DOHH2 (cell line): ENCODE data around the gene ALKBH7.
A peak's percentile ranks its signal among the peaks of the same experiment; 100 is the strongest.
"Not testable (repeated sequence)": the region's sequence is repeated elsewhere in the genome, so short reads cannot be mapped to it uniquely, and the experiment has no call there.

Source experiments
- H3F3A ChIP-seq: fragments of 200-600 bp; sonication (generic), shearing (Covaris generic); 2 replicates; pipeline ENCODE4 v1.6.0; 2016; ENCODE audit warnings: antibody characterized with exemption, mild to moderate bottlenecking; ENCODE audit not compliant: control insufficient read depth, insufficient read depth
- H3K27ac ChIP-seq: fragments of 200-600 bp; sonication (generic); 2 replicates; pipeline ENCODE4 v1.5.1; 2014; ENCODE audit warnings: low read depth, mild to moderate bottlenecking, low read length, moderate library complexity
- H3K27me3 ChIP-seq: fragments of 200-600 bp; sonication (generic); 2 replicates; pipeline ENCODE4 v1.6.1; 2014; ENCODE audit warnings: mild to moderate bottlenecking, low read length, mixed read lengths; ENCODE audit not compliant: control insufficient read depth
- H3K36me3 ChIP-seq: fragments of 200-600 bp; sonication (generic); 2 replicates; pipeline ENCODE4 v1.6.1; 2014; ENCODE audit warnings: mild to moderate bottlenecking, low read length, moderate library complexity, mixed read lengths; ENCODE audit not compliant: control insufficient read depth
- H3K4me1 ChIP-seq: fragments of 200-600 bp; sonication (generic); 2 replicates; pipeline ENCODE4 v1.6.1; 2014; ENCODE audit warnings: mild to moderate bottlenecking, low read length, mixed read lengths; ENCODE audit not compliant: control insufficient read depth
- H3K4me2 ChIP-seq: fragments of 200-600 bp; sonication (generic); 2 replicates; pipeline ENCODE4 v1.6.0; 2014; ENCODE audit warnings: mild to moderate bottlenecking, low read length, moderate library complexity
- H3K4me3 ChIP-seq: fragments of 200-600 bp; sonication (generic); 2 replicates; pipeline ENCODE4 v1.5.1; 2014; ENCODE audit warnings: mild to moderate bottlenecking, low read length, mixed read lengths
- H3K79me2 ChIP-seq: fragments of 200-600 bp; sonication (generic); 2 replicates; pipeline ENCODE4 v1.6.1; 2014; ENCODE audit warnings: mild to moderate bottlenecking, low read length, mixed read lengths; ENCODE audit not compliant: control insufficient read depth
- H3K9me2 ChIP-seq: fragments of 200-600 bp; sonication (generic); replicated peaks from 2 replicates; pipeline ENCODE4 v1.6.1; 2014; ENCODE audit warnings: mild to moderate bottlenecking, low read length, mixed read lengths; ENCODE audit not compliant: control insufficient read depth
- H3K9me3 ChIP-seq: fragments of 200-600 bp; sonication (generic); 2 replicates; pipeline ENCODE4 v1.6.1; 2014; ENCODE audit warnings: antibody characterized with exemption, low read length, mixed read lengths; ENCODE audit not compliant: control insufficient read depth, insufficient read depth
- H4K20me1 ChIP-seq: fragments of 200-600 bp; sonication (generic); 2 replicates; pipeline ENCODE4 v1.6.0; 2014; ENCODE audit warnings: low read depth, mild to moderate bottlenecking, antibody characterized with exemption, low read length, moderate library complexity; ENCODE audit not compliant: control insufficient read depth, insufficient read depth
- EZH2phosphoT487 ChIP-seq: fragments of 200-600 bp; sonication (generic); IDR thresholded peaks from 2 replicates; pipeline ENCODE4 v1.6.1; 2017; ENCODE audit warnings: borderline replicate concordance, mild to moderate bottlenecking, antibody characterized with exemption, low read length, moderate library complexity, mixed read lengths
- TF ChIP-seq, protein P1 (sequence below): fragments of 200-600 bp; sonication (generic); IDR thresholded peaks from one replicate; pipeline ENCODE4 v1.5.1; 2014; ENCODE audit warnings: antibody characterized with exemption, mild to moderate bottlenecking, low read depth, low read length; ENCODE audit not compliant: poor library complexity, severe bottlenecking

The ALKBH7 gene

DNA sequence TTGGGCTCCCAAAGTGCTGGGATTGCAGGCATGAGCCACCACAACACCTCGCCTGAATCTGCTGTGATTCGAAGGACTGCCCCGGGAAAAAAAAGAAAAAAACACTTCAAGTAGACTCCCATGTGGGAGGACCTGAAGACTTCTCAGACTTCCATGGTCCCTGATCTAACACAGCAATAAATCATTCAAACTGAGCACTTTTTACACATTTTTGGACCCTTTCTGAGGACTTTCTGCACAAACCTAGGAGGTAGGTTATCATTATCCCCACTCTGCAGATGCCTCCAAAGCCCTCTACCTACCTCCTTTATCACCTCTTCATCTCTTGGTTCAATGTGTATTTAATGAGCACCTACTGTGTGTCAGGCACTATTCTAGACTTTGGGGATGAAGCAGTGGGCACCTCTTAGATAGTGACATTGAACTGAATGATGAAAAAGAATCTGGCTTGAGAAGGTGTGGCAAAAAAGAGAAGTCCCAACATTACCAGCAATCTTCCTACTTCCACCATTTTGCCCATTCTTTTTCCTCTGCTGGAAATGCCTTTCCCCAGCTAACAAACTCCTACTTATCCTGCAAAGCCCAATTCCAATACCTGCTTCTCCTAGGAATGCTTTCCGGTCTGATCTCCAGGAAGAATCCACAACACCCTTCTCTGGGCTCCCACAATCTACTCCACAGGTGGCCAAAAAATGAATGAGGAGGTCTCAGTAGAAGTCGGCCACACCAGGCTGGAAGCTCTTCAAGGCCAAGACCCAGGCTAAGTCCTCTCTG lies 12.8 kb upstream of the ALKBH7 start:
- H3K4me2 ChIP-seq: no peak overlapping the region
- H3K4me3 ChIP-seq: no peak overlapping the region

DNA sequence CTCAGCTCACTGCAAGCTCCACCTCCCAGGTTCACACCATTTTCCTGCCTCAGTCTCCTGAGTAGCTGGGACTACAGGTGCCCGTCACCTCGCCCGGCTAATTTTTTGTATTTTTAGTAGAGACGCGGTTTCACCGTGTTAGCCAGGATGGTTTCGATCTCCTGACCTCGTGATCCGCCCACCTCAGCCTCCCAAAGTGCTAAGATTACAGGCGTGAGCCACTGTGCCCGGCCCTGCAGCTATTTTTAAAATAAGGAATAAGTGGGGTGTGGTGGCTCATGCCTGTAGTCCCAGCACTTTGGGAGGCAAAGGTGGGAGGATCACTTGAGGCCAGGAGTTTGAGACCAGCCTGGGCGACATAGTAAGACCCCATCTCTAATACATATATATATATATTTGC lies 12.1 kb upstream of the ALKBH7 start:
- H3K9me2 ChIP-seq, H3K27ac ChIP-seq, H3K9me3 ChIP-seq, H3K27me3 ChIP-seq, H3K4me1 ChIP-seq, H4K20me1 ChIP-seq, H3K4me2 ChIP-seq, H3K4me3 ChIP-seq, H3F3A ChIP-seq: not testable (repeated sequence)
- Histone ChIP-seq H3K36me3 (peaks cover 23% of the 10 kb centered on the region), H3K79me2 (peaks cover 23% of the 10 kb centered on the region)

More for the DNA sequence above, 12.8 kb upstream of the ALKBH7 start:
- H3K36me3 ChIP-seq: peaks cover 16% of the 10 kb centered on the region
- H3K79me2 ChIP-seq: peaks cover 23% of the 10 kb centered on the region
- H3K9me2 ChIP-seq: no peaks in the 10 kb centered on the region
- no peaks in the 10 kb centered on the region for H3K9me3 ChIP-seq
- no peak overlapping the region for H3K27ac ChIP-seq
- no peaks in the 10 kb centered on the region for H3F3A ChIP-seq
- peaks cover 9% of the 10 kb centered on the region for H3K4me1 ChIP-seq
- TF ChIP-seq EZH2phosphoT487: no peak
- TF ChIP-seq, protein P1, sequence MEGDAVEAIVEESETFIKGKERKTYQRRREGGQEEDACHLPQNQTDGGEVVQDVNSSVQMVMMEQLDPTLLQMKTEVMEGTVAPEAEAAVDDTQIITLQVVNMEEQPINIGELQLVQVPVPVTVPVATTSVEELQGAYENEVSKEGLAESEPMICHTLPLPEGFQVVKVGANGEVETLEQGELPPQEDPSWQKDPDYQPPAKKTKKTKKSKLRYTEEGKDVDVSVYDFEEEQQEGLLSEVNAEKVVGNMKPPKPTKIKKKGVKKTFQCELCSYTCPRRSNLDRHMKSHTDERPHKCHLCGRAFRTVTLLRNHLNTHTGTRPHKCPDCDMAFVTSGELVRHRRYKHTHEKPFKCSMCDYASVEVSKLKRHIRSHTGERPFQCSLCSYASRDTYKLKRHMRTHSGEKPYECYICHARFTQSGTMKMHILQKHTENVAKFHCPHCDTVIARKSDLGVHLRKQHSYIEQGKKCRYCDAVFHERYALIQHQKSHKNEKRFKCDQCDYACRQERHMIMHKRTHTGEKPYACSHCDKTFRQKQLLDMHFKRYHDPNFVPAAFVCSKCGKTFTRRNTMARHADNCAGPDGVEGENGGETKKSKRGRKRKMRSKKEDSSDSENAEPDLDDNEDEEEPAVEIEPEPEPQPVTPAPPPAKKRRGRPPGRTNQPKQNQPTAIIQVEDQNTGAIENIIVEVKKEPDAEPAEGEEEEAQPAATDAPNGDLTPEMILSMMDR: no peak
- peaks cover 6% of the 10 kb centered on the region; the same call in 1 of the 2 replicates for H3K27me3 ChIP-seq
- H4K20me1 ChIP-seq: no peaks in the 10 kb centered on the region

DNA sequence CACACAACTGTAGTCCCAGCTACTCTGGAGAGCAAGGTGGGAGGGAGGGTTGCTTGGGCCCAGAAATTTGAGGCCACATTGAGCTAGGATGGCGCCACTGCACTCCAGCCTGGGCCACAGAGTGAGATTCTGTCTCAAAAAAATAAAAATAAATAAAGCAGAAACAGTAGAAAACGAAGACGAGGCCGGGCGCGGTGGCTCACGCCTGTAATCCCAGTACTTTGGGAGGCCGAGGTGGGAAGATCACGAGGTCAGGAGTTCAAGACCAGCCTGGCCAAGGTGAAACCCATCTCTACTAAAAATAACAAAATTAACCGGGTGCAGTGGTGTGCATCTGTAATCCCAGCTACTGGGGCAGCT lies 11.8 kb upstream of the ALKBH7 start:
- H4K20me1 ChIP-seq, H3F3A ChIP-seq, H3K4me1 ChIP-seq, H3K9me3 ChIP-seq, H3K9me2 ChIP-seq, H3K27ac ChIP-seq, H3K27me3 ChIP-seq: not testable (repeated sequence)
- peak overlapping the region; percentile 72 for H3K4me3 ChIP-seq
- peaks cover 26% of the 10 kb centered on the region for H3K36me3 ChIP-seq
- H3K79me2 ChIP-seq: peaks cover 23% of the 10 kb centered on the region
- peak overlapping the region; percentile 70 for H3K4me2 ChIP-seq

DNA sequence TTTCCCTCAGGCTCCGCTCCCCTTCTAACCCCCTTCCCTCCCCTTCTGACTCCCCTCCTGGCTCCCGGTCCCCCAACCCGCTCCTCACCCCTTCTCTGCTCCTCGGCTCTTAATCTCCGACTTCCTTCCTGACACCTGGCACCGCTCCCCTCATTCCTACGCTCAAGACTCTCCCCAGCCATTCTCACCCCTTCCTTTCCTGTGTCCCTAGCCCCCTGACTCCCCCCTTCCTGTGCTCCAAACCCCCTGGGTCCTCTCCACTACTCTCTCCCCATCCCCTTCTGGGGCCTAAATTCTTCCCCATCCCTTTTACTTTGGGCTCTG lies 10.6 kb upstream of the ALKBH7 start:
- H3K27ac ChIP-seq: peak overlapping the region; percentile 28
- H4K20me1 ChIP-seq: no peaks in the 10 kb centered on the region
- H3K9me3 ChIP-seq: no peaks in the 10 kb centered on the region
- peak overlapping the region; percentile 72 for H3K4me3 ChIP-seq
- H3K36me3 ChIP-seq: peaks cover 34% of the 10 kb centered on the region
- peaks cover 9% of the 10 kb centered on the region for H3K4me1 ChIP-seq
- peaks cover 6% of the 10 kb centered on the region; the same call in 1 of the 2 replicates for H3K27me3 ChIP-seq
- TF ChIP-seq, protein P1: no peak
- TF ChIP-seq EZH2phosphoT487: no peak
- no peaks in the 10 kb centered on the region for H3K9me2 ChIP-seq
- peaks cover 23% of the 10 kb centered on the region for H3K79me2 ChIP-seq
- no peaks in the 10 kb centered on the region for H3F3A ChIP-seq
- peak overlapping the region; percentile 70 for H3K4me2 ChIP-seq
